Right lobe of liver (tissue), 6 donors: ENCODE measurements around the gene LUZP1. TPM values are rescaled to one million over a fixed set of nuclear protein-coding genes. Genes with fewer than 3 reads are reported as not detected.
A peak's percentile ranks its signal among the peaks of the same experiment; 100 is the strongest.

Experiments
- ATAC-seq, 4 donors: fragments of 200-7000 bp; cut with Tn5 transposase; one replicate each; pipeline ENCODE4 v1.9.1; 2020; ENCODE audit warnings: mild to moderate bottlenecking in 4 of 4, moderate library complexity in 4 of 4
- DNase-seq, 3 donors: peaks; one replicate each; pipeline ENCODE4 v3.0.0-alpha.2; 2020
- H3K27ac ChIP-seq, 3 donors: fragments of 200-600 bp; one replicate each; pipeline ENCODE4 v1.8.0; 2022
- H3K27me3 ChIP-seq, 2 donors: fragments of 200-600 bp; one replicate each; pipeline ENCODE4 v1.8.0; 2022
- H3K36me3 ChIP-seq, 4 donors: fragments of 200-600 bp; sonication (generic) in 1 of 4; one replicate each; pipeline versions ENCODE4 v1.5.1 to v1.8.0; 2017 to 2022; ENCODE audit warnings: control low read depth in 1 of 4
- H3K4me1 ChIP-seq, 4 donors: fragments of 200-600 bp; sonication (generic) in 1 of 4; one replicate each; pipeline versions ENCODE4 v1.5.1 to v1.8.0; 2017 to 2022; ENCODE audit warnings: control low read depth in 1 of 4
- H3K4me3 ChIP-seq, 3 donors: fragments of 200-600 bp; one replicate each; pipeline ENCODE4 v1.8.0; 2022
- H3K9me3 ChIP-seq, 4 donors: fragments of 200-600 bp; sonication (generic) in 1 of 4; one replicate each; pipeline versions ENCODE4 v1.5.1 to v1.8.0; 2017 to 2022; ENCODE audit warnings: control low read depth in 1 of 4
- POLR2A ChIP-seq: fragments of 450-650 bp; IDR thresholded peaks from one replicate; pipeline ENCODE4 v1.6.1; 2017; ENCODE audit warnings: antibody characterized with exemption, mild to moderate bottlenecking
- WGBS: methylation state at CpG from one replicate; pipeline ENCODE4 v1.1.6; 2018; ENCODE audit warnings: low coverage, low lambda C conversion rate; ENCODE audit not compliant: insufficient coverage; ENCODE audit errors: missing lambda C conversion rate; 5-methylcytosine and 5-hydroxymethylcytosine counted together
- intact Hi-C, 2 donors: fragments of 100-400 bp; cut with DNase I; formaldehyde crosslinking; loops; one replicate each; pipeline versions ENCODE4 v1.11.2 to v1.14.1; 2022
- long read RNA-seq: library from polyadenylated mRNA; unstranded; transcript quantifications from one replicate; pipeline ENCODE4 v2.0.0, GENCODE V29; 2019
- total RNA-seq, 6 experiments: library from RNA; depleted of rRNA in 2 of 6; stranded (reverse); fragments of >200 nt in 2 of 6; fragmentation: NEBNext Ultra II Directional in 3 of 6; extraction: Animal tissue kit (Norgen Biotek cat#: 25700) in 3 of 6; gene quantifications; one replicate each; pipeline versions ENCODE4 v1.1.0 to v1.2.4, GENCODE V29; 2016 to 2023
- TF ChIP-seq, protein P1 (sequence below), 4 donors: fragments of 200-600 bp in 3 of 4; fragments of 450-650 bp in 1 of 4; IDR thresholded peaks; one replicate each; pipeline versions ENCODE4 v1.5.1 to v1.8.0; 2016 to 2022; ENCODE audit warnings: antibody characterized with exemption in 4 of 4, mild to moderate bottlenecking in 2 of 4
- donor health status: DM: no; HTN: yes; CAD: no.
- donor health status: DM: no; HTN: no; CAD: no.
- donor health status: DM: no; HTN: no; CAD: no.
- donor health status: DM: no; HTN: yes; CAD: no.
- donor health status: DM: no; HTN: yes; CAD: no.

LUZP1 gene
- 1 to 10 TPM; 4.1 to 8.0 (median 6.1) TPM for total RNA-seq
- long read RNA-seq, partial matches to known transcripts, result 1 of 3 reads
- long read RNA-seq, other reads (novel, unspliced or antisense), result 0 of 3 reads

DNA sequence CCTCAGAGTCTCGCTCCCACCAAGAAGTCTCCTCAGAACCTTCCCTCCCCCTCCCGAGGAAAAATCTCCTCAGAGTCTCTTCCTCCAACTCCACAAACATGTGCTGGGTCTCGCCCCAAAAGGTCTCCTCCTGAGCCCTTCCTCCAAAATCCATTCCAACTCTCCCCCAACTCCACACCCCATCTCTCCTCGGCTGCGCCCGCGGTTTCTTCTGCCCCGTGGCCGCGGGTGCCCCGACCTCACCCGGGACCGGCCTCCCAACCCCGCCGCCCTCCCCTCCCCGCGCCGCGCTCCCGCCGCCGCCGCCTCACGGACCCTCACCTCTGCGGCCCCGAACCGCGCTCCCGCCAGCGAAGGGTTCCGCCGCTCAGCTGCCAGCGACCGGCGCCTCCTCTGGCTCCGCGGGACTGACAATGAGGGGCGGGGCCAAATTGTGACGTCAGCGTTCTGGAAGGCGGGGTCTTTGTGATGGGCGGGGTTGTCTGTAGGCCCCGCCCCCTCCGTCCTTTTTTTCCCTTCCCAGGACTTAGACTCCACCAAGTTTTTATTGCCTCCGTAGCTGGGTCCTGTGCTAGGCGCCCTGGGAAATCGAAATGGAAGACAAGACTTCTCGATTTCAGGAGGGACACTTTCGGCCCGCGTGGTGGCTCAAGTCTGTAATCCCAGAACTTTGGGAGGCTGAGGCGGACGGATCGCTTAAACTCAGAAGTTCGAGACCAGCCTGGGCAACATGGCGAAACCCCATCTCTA is at the start of gene LUZP1:
TSS of gene LUZP1 (minus strand) at position 412 of the 750 bp plus-strand sequence.
- Histone ChIP-seq H3K4me1 (peaks cover 0 to 5% (median 0%) of the 10 kb centered on the region in 4 donors), H3K4me3 (peak within 1 kb of the TSS; percentile 82 to 86 (median 85)), H3K27ac (peak within 1 kb of the TSS; percentile 67 to 87 (median 76)), H3K36me3 (no peaks in the 10 kb centered on the region), H3K9me3 (no peaks in the 10 kb centered on the region), H3K27me3 (no peaks in the 10 kb centered on the region)
- ATAC-seq, result peak; percentile 95 to 97 (median 96)
- TF ChIP-seq, protein P1, sequence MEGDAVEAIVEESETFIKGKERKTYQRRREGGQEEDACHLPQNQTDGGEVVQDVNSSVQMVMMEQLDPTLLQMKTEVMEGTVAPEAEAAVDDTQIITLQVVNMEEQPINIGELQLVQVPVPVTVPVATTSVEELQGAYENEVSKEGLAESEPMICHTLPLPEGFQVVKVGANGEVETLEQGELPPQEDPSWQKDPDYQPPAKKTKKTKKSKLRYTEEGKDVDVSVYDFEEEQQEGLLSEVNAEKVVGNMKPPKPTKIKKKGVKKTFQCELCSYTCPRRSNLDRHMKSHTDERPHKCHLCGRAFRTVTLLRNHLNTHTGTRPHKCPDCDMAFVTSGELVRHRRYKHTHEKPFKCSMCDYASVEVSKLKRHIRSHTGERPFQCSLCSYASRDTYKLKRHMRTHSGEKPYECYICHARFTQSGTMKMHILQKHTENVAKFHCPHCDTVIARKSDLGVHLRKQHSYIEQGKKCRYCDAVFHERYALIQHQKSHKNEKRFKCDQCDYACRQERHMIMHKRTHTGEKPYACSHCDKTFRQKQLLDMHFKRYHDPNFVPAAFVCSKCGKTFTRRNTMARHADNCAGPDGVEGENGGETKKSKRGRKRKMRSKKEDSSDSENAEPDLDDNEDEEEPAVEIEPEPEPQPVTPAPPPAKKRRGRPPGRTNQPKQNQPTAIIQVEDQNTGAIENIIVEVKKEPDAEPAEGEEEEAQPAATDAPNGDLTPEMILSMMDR (IDR thresholded peaks at IDR 0.05), result no peak
- TF ChIP-seq POLR2A, result peak; percentile 94
- intact Hi-C loops, result no loop called here
- DNase-seq, result peak; percentile 92 to 94 (median 93)
- WGBS, result 9% methylated on average over 27 of the region's 56 CpGs

DNA sequence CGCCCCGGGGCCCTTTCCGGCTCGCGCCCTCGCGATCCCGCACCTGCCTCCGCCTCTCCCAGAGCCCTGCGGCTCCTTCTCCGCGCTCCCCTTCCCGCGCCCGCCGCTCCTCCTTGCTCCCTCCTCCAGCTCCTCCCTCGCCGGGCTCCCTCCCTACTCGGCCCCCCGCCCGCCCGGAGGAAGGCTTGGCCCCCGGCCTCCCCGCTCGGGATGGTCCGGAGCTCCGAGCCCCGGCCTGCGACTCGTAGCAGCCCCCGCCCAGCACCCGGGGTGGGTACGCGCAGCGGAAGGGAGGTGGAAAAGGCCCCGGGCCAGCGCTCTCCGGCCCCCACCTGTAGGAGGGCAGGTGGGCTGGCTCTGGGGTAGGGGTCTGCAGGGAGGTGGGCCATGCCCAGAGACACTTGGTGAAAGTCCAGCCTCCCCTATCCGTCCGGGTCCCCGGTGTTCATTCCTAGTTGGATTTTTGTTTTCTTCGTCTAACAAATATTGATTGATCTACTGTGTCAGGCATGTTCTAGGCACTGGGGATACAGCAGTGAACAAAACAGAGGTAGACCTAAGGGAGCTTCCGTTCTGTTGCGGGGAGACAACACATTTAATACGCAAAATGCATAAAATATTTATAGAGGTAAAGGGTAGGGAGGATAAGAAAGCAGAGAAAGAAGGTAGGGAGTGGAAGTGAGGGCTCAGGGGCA is 48.9 kb upstream of the LUZP1 start, which contains the start of gene HTR1D:
TSS of gene HTR1D (minus strand) at position 82 of the 695 bp plus-strand sequence. CDS start 23,283 bp downstream, outside the sequence.
- intact Hi-C loops, result no loop called here
- WGBS, result 8% methylated on average over 9 of the region's 45 CpGs
- ATAC-seq, result peak in 3 of 4 donors; percentile 16 to 32 (median 22)
- Histone ChIP-seq H3K4me3 (peak within 1 kb of the TSS; percentile 26 to 39 (median 33)), H3K9me3 (no peaks in the 10 kb centered on the region), H3K27me3 (peaks cover 0 to 14% of the 10 kb centered on the region in 2 donors), H3K36me3 (no peaks in the 10 kb centered on the region), H3K4me1 (peaks cover 0 to 9% (median 0%) of the 10 kb centered on the region in 4 donors), H3K27ac (no peak within 1 kb of the TSS)
- TF ChIP-seq POLR2A, result no peak
- TF ChIP-seq, protein P1 (IDR thresholded peaks at IDR 0.05), result no peak
- DNase-seq, result no peak

DNA sequence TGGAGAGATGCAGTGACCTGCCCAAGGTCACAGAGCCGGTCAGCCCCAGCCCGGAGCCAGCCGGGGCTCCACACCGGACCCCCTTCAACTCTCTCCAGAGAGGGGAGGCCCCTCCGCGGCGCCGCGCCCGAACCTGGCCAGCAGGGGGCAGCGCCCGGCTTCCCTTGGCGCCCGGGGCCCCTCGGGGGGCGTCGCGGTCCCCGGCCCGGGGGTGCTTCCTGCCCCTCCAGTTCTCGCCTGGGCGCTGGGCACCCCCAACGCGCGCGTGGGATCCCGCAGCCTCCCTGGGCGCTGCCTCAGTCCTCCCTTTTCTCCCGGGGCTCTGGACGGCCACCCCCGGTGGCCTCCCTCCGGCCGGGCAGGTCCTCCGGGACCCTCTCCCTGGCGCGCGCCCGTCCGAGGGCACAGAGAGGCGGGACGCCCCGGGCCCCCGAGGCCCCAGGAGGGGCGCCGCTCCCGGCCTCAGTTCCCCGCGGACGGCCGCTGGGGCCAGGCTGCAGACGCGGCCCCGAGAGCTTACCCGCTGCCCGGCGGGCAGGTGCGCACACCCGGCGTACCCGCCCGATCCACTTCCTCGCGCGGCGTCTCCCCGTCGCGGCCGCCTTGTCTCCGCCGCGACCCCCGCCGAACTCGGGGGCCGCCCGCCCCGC is 48.2 kb upstream of the LUZP1 start:
- Histone ChIP-seq H3K27me3 (peaks cover 0 to 14% of the 10 kb centered on the region in 2 donors), H3K4me3 (peak overlapping the region; percentile 26 to 39 (median 33)), H3K27ac (no peak overlapping the region), H3K36me3 (no peaks in the 10 kb centered on the region), H3K4me1 (peaks cover 0 to 9% (median 0%) of the 10 kb centered on the region in 4 donors), H3K9me3 (no peaks in the 10 kb centered on the region)
- ATAC-seq, result peak; percentile 49 to 63 (median 57)
- DNase-seq, result no peak
- no peak for TF ChIP-seq POLR2A
- TF ChIP-seq, protein P1 (IDR thresholded peaks at IDR 0.05), result peak; percentile 42 to 70 (median 61)
- WGBS, result no CpG with 5 or more reads among the region's 78 CpGs
- intact Hi-C loops, result no loop called here

DNA sequence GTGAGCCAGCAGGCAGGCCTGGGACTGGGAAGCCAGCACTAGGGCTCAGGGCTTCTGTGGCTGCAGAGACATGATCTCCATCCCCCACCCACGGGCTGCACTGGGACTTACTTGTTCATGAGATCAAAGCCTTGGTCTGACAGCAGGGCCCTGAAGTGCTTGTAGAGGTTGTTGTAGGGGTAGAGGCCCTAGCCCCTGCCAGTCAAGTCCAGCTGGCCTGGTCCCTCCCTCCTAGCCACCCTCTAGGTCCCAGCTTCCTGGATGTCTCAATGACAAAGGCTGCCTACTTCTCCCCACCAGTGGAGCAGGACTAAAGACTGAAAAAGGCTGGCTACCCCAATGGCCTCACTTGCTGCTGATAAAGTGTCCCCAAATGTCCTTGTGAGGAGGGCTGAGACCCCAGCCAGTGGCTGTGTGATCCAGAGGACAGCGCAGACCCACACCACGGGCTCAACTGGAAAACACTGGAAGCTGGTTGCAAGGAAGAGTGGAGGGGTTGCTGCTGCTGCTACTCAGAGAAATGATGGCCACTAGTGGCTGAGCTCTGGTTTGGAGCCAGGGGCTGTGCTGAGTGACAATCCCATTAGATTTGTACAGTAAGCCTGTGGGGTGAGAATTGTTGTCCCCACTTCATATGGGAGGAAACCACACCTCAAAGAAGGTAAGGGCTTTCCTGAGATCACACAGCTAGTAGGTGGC is 47.2 kb upstream of the LUZP1 start:
- intact Hi-C loops, result no loop called here
- no peak for DNase-seq
- H3K27me3 ChIP-seq, result peaks cover 0 to 14% of the 10 kb centered on the region in 2 donors
- WGBS, result 88% methylated on average over 2 of the region's 3 CpGs
- no peak for TF ChIP-seq POLR2A
- TF ChIP-seq, protein P1 (IDR thresholded peaks at IDR 0.05), result no peak
- peaks cover 0 to 9% (median 0%) of the 10 kb centered on the region in 4 donors for H3K4me1 ChIP-seq
- H3K36me3 ChIP-seq, result no peaks in the 10 kb centered on the region
- H3K27ac ChIP-seq, result no peak overlapping the region
- ATAC-seq, result no peak
- H3K9me3 ChIP-seq, result no peaks in the 10 kb centered on the region
- no peak overlapping the region for H3K4me3 ChIP-seq
